ENCODE measurements around the gene KRTAP10-4.
A peak's percentile ranks its signal among the peaks of the same experiment; 100 is the strongest.
"Not testable (repeated sequence)": the region's sequence is repeated elsewhere in the genome, so short reads cannot be mapped to it uniquely, and the experiment has no call there.

KRTAP10-4 gene

GRCh38 chr21:44578371-44579055 lies 5.0 kb downstream of the KRTAP10-4 start:
- no peak overlapping the region for H3K4me3 ChIP-seq (ENCODE audit: low read depth, low read length)
- DNase-seq (ENCODE audit: low read depth) = no peak
- TF ChIP-seq, protein P1, sequence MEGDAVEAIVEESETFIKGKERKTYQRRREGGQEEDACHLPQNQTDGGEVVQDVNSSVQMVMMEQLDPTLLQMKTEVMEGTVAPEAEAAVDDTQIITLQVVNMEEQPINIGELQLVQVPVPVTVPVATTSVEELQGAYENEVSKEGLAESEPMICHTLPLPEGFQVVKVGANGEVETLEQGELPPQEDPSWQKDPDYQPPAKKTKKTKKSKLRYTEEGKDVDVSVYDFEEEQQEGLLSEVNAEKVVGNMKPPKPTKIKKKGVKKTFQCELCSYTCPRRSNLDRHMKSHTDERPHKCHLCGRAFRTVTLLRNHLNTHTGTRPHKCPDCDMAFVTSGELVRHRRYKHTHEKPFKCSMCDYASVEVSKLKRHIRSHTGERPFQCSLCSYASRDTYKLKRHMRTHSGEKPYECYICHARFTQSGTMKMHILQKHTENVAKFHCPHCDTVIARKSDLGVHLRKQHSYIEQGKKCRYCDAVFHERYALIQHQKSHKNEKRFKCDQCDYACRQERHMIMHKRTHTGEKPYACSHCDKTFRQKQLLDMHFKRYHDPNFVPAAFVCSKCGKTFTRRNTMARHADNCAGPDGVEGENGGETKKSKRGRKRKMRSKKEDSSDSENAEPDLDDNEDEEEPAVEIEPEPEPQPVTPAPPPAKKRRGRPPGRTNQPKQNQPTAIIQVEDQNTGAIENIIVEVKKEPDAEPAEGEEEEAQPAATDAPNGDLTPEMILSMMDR (conservative IDR thresholded peaks at IDR 0.05; ENCODE audit: low read depth, low read length) = no peak

DNA sequence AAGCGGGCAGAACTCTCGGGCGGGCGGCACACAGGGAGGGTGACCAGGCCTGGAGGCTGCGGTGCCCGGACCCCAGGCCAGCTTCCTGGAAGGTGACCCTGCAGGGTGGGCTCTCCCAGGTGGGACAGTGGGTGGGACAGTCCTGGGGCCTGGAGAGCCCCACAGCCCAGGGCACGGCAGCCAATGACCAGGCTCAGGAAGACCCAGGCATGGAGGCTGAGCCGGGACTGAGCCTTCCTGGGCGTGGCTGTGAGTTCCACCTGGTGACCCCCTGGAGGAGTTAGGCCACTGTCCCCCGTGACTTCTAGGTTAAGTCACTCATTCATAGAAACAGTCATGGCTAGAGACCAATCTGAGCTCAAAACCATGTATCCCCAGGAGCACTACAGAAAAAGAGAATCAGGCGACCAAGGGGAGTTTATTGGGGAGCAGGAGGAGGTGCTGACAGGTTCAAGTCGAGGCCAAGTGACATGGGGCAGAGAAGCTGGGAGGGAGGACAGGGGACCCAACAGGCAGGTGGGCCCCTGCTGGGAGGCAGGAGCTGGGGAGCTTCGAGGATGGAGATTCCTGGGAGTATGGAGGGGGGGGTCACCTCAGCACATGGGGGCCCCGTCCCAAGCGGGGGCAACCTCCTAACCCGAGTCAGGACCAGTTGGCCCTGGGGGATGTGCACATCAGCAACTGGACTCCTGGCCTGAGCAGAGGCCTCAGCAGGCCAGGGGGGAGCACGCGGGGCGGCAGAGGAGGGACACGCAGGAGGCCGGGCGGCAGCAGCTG lies 5.7 kb downstream of the KRTAP10-4 start:
- TF ChIP-seq, protein P1 (conservative IDR thresholded peaks at IDR 0.05; ENCODE audit: low read depth, low read length) = no peak
- no peak overlapping the region for H3K4me3 ChIP-seq (ENCODE audit: low read depth, low read length)
- no peak for DNase-seq (ENCODE audit: low read depth)

- H3K4me3 ChIP-seq (ENCODE audit: low read depth, low read length) = no peak overlapping the region
- DNase-seq (ENCODE audit: low read depth) = no peak
- TF ChIP-seq, protein P1 (conservative IDR thresholded peaks at IDR 0.05; ENCODE audit: low read depth, low read length) = no peak
Measured at GRCh38 chr21:44579833-44580144, 6.3 kb downstream of the KRTAP10-4 start.

DNA sequence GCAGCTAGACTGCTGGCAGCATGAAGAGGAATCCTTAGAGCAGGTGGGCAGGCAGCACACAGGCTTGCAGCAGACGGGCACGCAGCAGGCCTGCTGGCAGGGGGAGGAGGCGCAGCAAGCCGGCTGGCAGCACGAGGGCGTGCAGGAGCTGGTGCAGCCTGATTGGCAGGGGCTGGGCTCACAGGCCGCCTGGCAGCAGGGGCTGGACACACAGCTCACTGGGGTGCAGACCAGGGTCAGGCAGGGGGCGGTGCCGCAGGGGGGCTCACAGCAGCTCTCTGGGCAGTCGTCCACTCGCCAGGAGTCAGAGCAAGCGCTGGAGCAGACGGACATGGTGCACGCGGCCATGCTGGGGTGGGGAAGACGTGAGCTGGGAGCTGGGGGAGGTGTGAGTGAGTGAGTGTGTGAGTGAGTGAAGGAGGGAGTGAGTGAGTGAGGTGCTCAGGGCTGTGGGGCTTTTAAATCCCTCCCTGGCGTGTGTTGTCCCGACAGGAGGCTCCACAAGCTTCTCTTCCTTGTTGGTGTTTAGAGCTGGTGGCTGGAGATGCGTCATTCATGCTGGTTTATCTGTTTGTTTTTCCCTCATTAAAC lies 6.8 kb downstream of the KRTAP10-4 start, which contains the start of gene KRTAP10-5:
KRTAP10-5 (minus strand) TSS at position 374 of the 591 bp plus-strand sequence; CDS start at position 348, 26 bp downstream.
- not testable (repeated sequence) for DNase-seq (ENCODE audit: low read depth); H3K4me3 ChIP-seq (ENCODE audit: low read depth, low read length)

- H3K4me3 ChIP-seq (ENCODE audit: low read depth, low read length) = no peak overlapping the region
- DNase-seq (ENCODE audit: low read depth) = no peak
- TF ChIP-seq, protein P1 (conservative IDR thresholded peaks at IDR 0.05; ENCODE audit: low read depth, low read length) = no peak
Measured at GRCh38 chr21:44581158-44581557, 7.6 kb downstream of the KRTAP10-4 start.

- no peak for DNase-seq (ENCODE audit: low read depth)
- TF ChIP-seq, protein P1 (conservative IDR thresholded peaks at IDR 0.05; ENCODE audit: low read depth, low read length) = no peak
- H3K4me3 ChIP-seq (ENCODE audit: low read depth, low read length) = no peak overlapping the region
Measured at GRCh38 chr21:44582055-44582454, 8.5 kb downstream of the KRTAP10-4 start.

GRCh38 chr21:44583089-44583799 lies 9.7 kb downstream of the KRTAP10-4 start:
- TF ChIP-seq, protein P1 (conservative IDR thresholded peaks at IDR 0.05; ENCODE audit: low read depth, low read length) = no peak
- peak; percentile 2 for DNase-seq (ENCODE audit: low read depth)

More at GRCh38 chr21:44583089-44583799, 9.7 kb downstream of the KRTAP10-4 start:
- no peak overlapping the region for H3K4me3 ChIP-seq (ENCODE audit: low read depth, low read length)

All from choroid plexus epithelial cell (primary cell).